Measurements from ENCODE around the gene PTPRG. TPM values are rescaled to one million over a fixed set of nuclear protein-coding genes. Genes with fewer than 3 reads are reported as not detected.
"Not testable (repeated sequence)": the region's sequence is repeated elsewhere in the genome, so short reads cannot be mapped to it uniquely, and the experiment has no call there.

The PTPRG gene
- total RNA-seq, 1 donor from 2014 or later, result 77.2 TPM

DNA sequence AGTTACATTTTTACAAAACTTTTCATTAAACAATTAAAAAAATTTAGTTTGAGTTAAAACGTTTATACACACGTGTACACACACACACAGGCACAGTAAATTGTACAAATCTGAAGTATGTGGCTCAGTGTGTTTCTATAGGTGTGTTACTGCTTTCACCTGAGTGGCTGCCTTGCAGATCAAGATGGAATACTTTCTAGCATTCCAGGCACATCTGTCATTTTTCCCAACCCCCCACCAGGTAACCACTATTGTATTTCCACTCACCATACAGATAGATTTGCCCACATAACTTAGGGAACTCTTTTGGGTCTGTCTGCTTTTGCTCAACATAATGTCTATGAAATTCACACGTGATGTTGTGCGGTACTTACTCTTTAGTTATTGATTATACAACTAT lies 141.1 kb downstream of the PTPRG start:
- Mint-ChIP-seq H3K9me3 (peaks cover 5% of the 10 kb centered on the region), H3K4me1 (ENCODE audit: unreplicated experiment) (peaks cover 55% of the 10 kb centered on the region), H3K27ac (no peak overlapping the region), H3K27me3 (no peaks in the 10 kb centered on the region), H3K36me3 (no peaks in the 10 kb centered on the region), H3K4me3 (no peak overlapping the region)
- DNase-seq (ENCODE audit: extremely low spot score, unreplicated experiment), result no peak
- TF ChIP-seq, protein P1, sequence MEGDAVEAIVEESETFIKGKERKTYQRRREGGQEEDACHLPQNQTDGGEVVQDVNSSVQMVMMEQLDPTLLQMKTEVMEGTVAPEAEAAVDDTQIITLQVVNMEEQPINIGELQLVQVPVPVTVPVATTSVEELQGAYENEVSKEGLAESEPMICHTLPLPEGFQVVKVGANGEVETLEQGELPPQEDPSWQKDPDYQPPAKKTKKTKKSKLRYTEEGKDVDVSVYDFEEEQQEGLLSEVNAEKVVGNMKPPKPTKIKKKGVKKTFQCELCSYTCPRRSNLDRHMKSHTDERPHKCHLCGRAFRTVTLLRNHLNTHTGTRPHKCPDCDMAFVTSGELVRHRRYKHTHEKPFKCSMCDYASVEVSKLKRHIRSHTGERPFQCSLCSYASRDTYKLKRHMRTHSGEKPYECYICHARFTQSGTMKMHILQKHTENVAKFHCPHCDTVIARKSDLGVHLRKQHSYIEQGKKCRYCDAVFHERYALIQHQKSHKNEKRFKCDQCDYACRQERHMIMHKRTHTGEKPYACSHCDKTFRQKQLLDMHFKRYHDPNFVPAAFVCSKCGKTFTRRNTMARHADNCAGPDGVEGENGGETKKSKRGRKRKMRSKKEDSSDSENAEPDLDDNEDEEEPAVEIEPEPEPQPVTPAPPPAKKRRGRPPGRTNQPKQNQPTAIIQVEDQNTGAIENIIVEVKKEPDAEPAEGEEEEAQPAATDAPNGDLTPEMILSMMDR (conservative IDR thresholded peaks at IDR 0.05), result no peak

DNA sequence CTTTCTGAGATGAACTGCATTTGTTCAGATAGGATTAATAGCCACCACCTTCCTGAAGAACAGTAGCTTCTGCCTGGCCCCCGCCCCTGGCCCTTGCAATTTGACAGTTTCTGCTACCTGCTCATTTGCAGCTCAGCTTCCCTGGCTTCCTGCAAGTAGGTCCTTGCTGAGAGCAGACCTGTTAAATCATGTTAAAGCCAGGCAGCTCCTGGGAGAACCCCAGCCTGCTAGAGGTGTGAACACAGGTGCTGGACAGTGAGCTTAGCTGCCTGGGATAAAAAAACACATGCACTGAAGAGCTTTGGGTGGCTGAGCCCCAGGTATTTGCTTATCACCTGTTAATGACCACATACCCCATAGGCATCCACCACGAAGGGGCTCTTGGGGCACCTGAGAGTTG lies 143.4 kb downstream of the PTPRG start:
- Mint-ChIP-seq H3K4me1 (ENCODE audit: unreplicated experiment) (peaks cover 55% of the 10 kb centered on the region), H3K27me3 (no peaks in the 10 kb centered on the region), H3K9me3 (peaks cover 5% of the 10 kb centered on the region), H3K4me3 (no peak overlapping the region), H3K36me3 (peaks cover 4% of the 10 kb centered on the region), H3K27ac (no peak overlapping the region)
- DNase-seq (ENCODE audit: extremely low spot score, unreplicated experiment), result no peak
- TF ChIP-seq, protein P1 (conservative IDR thresholded peaks at IDR 0.05), result no peak

DNA sequence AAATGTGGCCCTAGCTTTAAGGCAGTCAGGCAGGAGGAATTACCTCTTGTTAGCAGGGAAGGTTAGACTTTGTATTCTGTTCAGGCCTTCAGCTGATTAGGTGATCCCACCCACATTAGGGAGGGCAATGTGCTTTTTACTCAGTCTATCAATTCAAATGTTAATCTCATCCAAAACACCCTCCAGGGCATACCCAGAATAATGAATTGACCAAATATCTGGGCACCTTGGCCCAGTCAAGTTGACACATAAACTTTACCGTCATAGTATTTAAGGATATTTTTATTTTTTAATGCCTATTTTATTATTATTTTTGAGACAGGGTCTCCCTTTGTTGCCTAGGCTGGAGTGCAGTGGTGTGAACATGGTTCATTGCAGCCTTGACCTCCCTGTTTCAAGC lies 146.1 kb downstream of the PTPRG start:
- TF ChIP-seq, protein P1 (conservative IDR thresholded peaks at IDR 0.05), result no peak
- Mint-ChIP-seq H3K27me3 (no peaks in the 10 kb centered on the region), H3K36me3 (peaks cover 10% of the 10 kb centered on the region), H3K27ac (no peak overlapping the region), H3K4me3 (no peak overlapping the region), H3K9me3 (peaks cover 17% of the 10 kb centered on the region), H3K4me1 (ENCODE audit: unreplicated experiment) (peaks cover 41% of the 10 kb centered on the region)
- DNase-seq (ENCODE audit: extremely low spot score, unreplicated experiment), result no peak

DNA sequence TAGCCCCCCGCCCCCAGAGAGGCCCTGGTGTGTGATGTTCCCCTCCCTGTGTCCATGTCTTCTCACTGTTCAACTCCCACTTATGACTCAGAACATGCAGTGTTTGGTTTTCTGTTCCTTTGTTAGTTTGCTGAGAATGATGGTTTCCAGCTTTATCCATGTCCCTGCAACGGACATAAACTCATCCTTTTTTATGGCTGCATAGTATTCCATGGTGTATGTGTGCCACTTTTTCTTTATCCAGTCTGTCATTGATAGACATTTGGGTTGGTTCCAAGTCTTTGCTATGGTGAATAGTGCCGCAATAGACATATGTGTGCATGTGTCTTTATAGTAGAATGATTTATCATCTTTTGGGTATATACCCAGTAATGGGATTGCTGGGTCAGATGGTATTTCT lies 149.5 kb downstream of the PTPRG start:
- not testable (repeated sequence) for H3K4me3 Mint-ChIP-seq; DNase-seq (ENCODE audit: extremely low spot score, unreplicated experiment); H3K27me3 Mint-ChIP-seq; H3K36me3 Mint-ChIP-seq; H3K27ac Mint-ChIP-seq
- peaks cover 22% of the 10 kb centered on the region for H3K4me1 Mint-ChIP-seq (ENCODE audit: unreplicated experiment)
- peaks cover 17% of the 10 kb centered on the region for H3K9me3 Mint-ChIP-seq

DNA sequence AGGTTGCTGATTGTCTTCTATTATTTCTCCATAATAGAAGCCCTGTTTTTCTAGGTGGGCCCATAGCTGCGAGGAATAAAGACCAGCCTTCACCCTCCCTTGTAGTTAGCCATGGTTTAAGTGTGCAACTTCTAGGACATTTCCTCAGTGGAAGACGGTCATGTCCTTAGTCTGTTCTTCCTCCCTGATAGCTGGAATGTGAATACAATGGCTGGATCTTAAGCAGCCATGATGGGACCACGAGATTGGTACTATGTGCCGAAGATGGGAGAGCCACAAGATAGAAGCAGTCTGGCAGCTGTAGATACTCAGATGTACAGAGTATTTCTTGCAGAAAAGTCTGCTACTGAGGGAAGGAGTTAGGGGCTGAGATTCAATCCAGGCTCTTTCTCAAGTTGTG lies 152.9 kb downstream of the PTPRG start:
- H3K36me3 Mint-ChIP-seq, result peaks cover 10% of the 10 kb centered on the region
- TF ChIP-seq, protein P1 (conservative IDR thresholded peaks at IDR 0.05), result no peak
- no peak for DNase-seq (ENCODE audit: extremely low spot score, unreplicated experiment)
- H3K9me3 Mint-ChIP-seq, result peaks cover 12% of the 10 kb centered on the region
- H3K27ac Mint-ChIP-seq, result no peak overlapping the region
- H3K4me1 Mint-ChIP-seq (ENCODE audit: unreplicated experiment), result peaks cover 28% of the 10 kb centered on the region
- no peaks in the 10 kb centered on the region for H3K27me3 Mint-ChIP-seq
- no peak overlapping the region for H3K4me3 Mint-ChIP-seq

DNA sequence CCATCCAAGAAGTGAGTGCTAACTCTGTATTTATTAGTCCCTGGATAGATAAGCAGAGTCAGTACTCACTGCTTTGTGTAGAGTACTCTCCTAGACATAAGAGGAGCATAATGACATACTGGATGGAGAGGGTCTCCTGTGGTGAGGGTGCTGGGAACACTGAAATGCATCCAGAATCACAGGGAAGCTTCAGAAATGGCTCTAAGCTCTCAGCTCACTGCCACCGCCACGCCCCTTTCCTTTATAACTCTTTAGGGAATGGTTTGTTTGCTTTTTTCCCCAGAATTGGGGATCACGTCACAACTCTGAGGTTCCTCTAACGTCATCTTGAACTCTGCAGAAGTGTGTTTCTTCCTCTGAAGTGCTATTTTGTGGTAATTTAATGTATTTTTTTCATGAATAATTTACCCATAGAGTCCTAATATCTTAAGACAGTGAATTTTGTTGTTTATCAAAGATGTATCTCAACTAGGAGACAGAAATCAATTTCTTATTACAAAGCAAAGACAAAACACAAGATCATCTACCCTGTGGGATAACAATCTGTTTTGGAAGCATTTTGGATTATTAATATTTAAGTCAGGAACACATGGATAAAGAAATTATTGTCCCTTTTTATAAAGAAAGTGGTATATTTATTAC lies 154.6 kb downstream of the PTPRG start:
- Mint-ChIP-seq H3K9me3 (peaks cover 5% of the 10 kb centered on the region), H3K27me3 (no peaks in the 10 kb centered on the region), H3K4me1 (ENCODE audit: unreplicated experiment) (peaks cover 31% of the 10 kb centered on the region), H3K27ac (no peak overlapping the region), H3K36me3 (no peaks in the 10 kb centered on the region), H3K4me3 (no peak overlapping the region)
- TF ChIP-seq, protein P1 (conservative IDR thresholded peaks at IDR 0.05), result no peak
- DNase-seq (ENCODE audit: extremely low spot score, unreplicated experiment), result no peak

DNA sequence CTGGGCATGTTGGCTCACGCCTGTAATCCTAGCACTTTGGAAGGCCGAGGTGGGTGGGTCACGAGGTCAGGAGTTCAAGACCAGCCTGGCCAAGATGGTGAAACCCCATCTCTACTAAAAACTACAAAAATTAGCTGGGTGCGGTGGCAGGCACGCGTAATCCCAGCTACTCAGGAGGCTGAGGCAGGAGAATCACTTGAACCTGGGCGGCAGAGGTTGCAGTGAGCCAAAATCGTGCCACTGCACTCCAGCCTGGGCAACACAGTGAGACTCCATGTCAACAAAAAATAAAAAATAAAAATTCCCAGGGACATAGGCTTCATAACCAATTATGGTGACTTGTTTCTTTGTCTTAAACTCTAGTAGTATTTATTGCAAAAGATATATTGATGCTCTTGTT lies 155.3 kb downstream of the PTPRG start:
- H3K9me3 Mint-ChIP-seq; H3K4me3 Mint-ChIP-seq; H3K27me3 Mint-ChIP-seq; H3K36me3 Mint-ChIP-seq; H3K27ac Mint-ChIP-seq; DNase-seq (ENCODE audit: extremely low spot score, unreplicated experiment): not testable (repeated sequence)
- H3K4me1 Mint-ChIP-seq (ENCODE audit: unreplicated experiment), result peaks cover 31% of the 10 kb centered on the region

Measured in type B pancreatic cell (in vitro differentiated cells).